K562 (cell line): ENCODE results near the gene TSC1. TPM values are rescaled to one million over a fixed set of nuclear protein-coding genes. Genes with fewer than 3 reads are reported as not detected.

Experiments
- ARID1B ChIP-seq: fragments of 450-650 bp; IDR thresholded peaks from 2 replicates; pipeline ENCODE4 v1.6.1; 2016; ENCODE audit warnings: antibody characterized with exemption, mild to moderate bottlenecking, inconsistent platforms
- ETV1 ChIP-seq: fragments of 450-650 bp; conservative IDR thresholded peaks from 2 replicates; pipeline ENCODE4 v1.6.1; 2016; ENCODE audit warnings: missing genetic modification characterization, control low read depth, low read depth, missing compliant biosample characterization
- MCM3 ChIP-seq: fragments of 450-650 bp; IDR thresholded peaks from 2 replicates; pipeline ENCODE4 v1.6.1; 2016
- MEF2D ChIP-seq: conservative IDR thresholded peaks from 2 replicates; pipeline ENCODE4 v1.6.1; 2016; ENCODE audit warnings: low read depth, missing genetic modification characterization, missing compliant biosample characterization
- MTA2 ChIP-seq: fragments of 450-650 bp; IDR thresholded peaks from 2 replicates; pipeline ENCODE4 v1.6.1; 2016; ENCODE audit warnings: low read depth
- NFIC ChIP-seq: fragments of 450-650 bp; IDR thresholded peaks from 2 replicates; pipeline ENCODE4 v1.6.1; 2017; ENCODE audit warnings: mild to moderate bottlenecking, inconsistent platforms
- SOX6 ChIP-seq: fragments of 450-650 bp; IDR thresholded peaks from 2 replicates; pipeline ENCODE4 v1.6.1; 2014; ENCODE audit warnings: mild to moderate bottlenecking
- SP1 ChIP-seq: sonication (generic); formaldehyde crosslinking; IDR thresholded peaks from 2 replicates; pipeline ENCODE4 v1.8.1; 2022; ENCODE audit warnings: mild to moderate bottlenecking, missing genetic modification reagents
- TAF1 ChIP-seq: IDR thresholded peaks from 2 replicates; pipeline ENCODE4 v1.6.1; 2011; ENCODE audit warnings: mild to moderate bottlenecking, low read length, moderate library complexity; ENCODE audit not compliant: insufficient read depth, control insufficient read depth, severe bottlenecking; ENCODE audit errors: extremely low read depth
- ZBTB2 ChIP-seq: fragments of 450-650 bp; IDR thresholded peaks from 2 replicates; pipeline ENCODE4 v1.6.1; 2016; ENCODE audit warnings: antibody characterized with exemption
- ZEB2 ChIP-seq: fragments of 450-650 bp; IDR thresholded peaks from 2 replicates; pipeline ENCODE4 v1.6.1; 2016
- ZNF551 ChIP-seq: fragments of 250-450 bp; sonication (Bioruptor Pico); IDR thresholded peaks from 2 replicates; pipeline ENCODE4 v1.5.0; 2021; ENCODE audit warnings: mild to moderate bottlenecking, moderate library complexity
- polyA plus RNA-seq, 8 experiments: library from polyadenylated mRNA; depleted of rRNA in 4 of 8; stranded (reverse) in 5 of 8; unstranded in 3 of 8; fragments of >200 nt; fragmentation: Nextera tagmentation in 2 of 8; fragmentation: Illumina TruSeq in 1 of 8; extraction: Ambion mirVana in 2 of 8; extraction: Trizol in 1 of 8; gene quantifications; 2 replicates each; pipeline versions ENCODE4 v1.2.1 to v1.2.3, GENCODE V29; 2011 to 2014; ENCODE audit warnings: inconsistent platforms in 1 of 8, missing spikeins in 1 of 8
- total RNA-seq, 7 experiments: library from RNA; depleted of rRNA in 6 of 7; stranded (reverse); fragments of >200 nt in 6 of 7; fragmentation: Illumina TruSeq in 2 of 7; extraction: Trizol in 2 of 7; gene quantifications; 2 replicates each; pipeline versions ENCODE4 v1.2.1 to v1.2.3, GENCODE V29; 2011 to 2021; ENCODE audit warnings: low replicate concordance in 1 of 7
- TF ChIP-seq, protein P1 (sequence below): sonication (generic); formaldehyde crosslinking; IDR thresholded peaks from 2 replicates; pipeline ENCODE4 v1.8.0; 2023; ENCODE audit warnings: mild to moderate bottlenecking, missing genetic modification reagents
- TF ChIP-seq, protein P2 (sequence below), 2 experiments: fragments of 450-650 bp; IDR thresholded peaks; 2 replicates each; pipeline ENCODE4 v1.6.1; 2018; ENCODE audit warnings: mild to moderate bottlenecking in 2 of 2, low read depth in 1 of 2; ENCODE audit not compliant: partially characterized antibody in 2 of 2
- TF ChIP-seq, protein P3 (sequence below), 2 experiments: fragments of 450-650 bp; IDR thresholded peaks; 2 replicates each; pipeline ENCODE4 v1.6.1; 2016

TSC1 gene
- total and polyA plus RNA-seq, 9 of the 15 experiments (the other 6 are each of a cell fraction or from before 2014, with no cell fraction given): 6.9 to 37.6 (median 18.6) TPM

DNA sequence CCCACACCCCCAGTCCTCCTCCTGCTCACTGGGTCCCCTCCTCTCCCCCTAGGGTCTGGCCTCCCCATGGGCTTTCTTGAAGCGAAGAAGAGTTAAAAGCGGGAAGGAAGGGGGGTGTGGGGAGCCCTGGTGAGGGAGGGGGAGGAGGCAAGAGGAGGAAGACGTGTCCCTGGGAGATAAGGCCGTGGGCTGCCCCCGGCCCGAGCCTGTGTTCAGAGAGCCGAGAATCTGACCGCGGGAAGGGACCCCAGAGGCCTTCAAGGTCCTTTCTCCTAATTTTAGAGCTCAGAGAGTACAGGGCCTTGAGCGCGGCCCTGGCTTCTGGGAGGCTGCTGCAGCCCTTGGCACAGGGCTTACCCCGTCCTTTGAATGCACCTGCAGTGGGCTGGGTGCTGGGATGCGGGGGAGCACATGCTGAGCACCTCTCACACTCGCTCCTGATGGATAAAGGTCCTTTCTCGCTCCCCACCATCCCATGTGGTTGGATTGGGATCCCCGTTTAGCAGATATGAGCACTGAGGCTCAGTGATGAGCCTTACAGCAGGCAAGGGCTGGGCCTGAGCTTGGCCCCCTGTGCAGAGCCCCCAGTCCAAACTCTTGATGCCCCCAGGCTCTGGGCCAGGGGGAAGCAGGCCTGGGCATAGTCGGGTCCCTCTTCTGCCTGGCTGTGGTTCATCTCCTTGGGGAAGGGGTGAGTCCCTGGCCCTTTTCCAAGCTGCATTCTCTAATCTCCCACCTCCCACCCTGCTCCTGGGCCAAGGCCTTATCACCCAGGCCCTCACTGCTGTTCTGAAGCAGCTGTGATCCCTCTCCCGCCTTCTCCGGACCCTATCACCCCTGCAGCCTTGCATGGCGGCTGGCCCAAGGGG lies 40.0 kb upstream of the TSC1 start (continued):
- TF ChIP-seq ZBTB2 (peak; percentile 17; the same call in 1 of the 2 replicates), ZNF551 (no peak), ETV1 (no peak), MCM3 (no peak), ZEB2 (0 out of 2 replicates have a peak, but pooled peaks have one; percentile 31), TAF1 (peak; percentile 14), SOX6 (peak; percentile 30; the same call in 1 of the 2 replicates), ARID1B (peak; percentile 90), NFIC (peak; percentile 98), MTA2 (peak; percentile 86), SP1 (CRISPR knock-in tag) (0 out of 2 replicates have a peak, but pooled peaks have one; percentile 13), MEF2D (tag) (no peak)
- TF ChIP-seq, protein P1, sequence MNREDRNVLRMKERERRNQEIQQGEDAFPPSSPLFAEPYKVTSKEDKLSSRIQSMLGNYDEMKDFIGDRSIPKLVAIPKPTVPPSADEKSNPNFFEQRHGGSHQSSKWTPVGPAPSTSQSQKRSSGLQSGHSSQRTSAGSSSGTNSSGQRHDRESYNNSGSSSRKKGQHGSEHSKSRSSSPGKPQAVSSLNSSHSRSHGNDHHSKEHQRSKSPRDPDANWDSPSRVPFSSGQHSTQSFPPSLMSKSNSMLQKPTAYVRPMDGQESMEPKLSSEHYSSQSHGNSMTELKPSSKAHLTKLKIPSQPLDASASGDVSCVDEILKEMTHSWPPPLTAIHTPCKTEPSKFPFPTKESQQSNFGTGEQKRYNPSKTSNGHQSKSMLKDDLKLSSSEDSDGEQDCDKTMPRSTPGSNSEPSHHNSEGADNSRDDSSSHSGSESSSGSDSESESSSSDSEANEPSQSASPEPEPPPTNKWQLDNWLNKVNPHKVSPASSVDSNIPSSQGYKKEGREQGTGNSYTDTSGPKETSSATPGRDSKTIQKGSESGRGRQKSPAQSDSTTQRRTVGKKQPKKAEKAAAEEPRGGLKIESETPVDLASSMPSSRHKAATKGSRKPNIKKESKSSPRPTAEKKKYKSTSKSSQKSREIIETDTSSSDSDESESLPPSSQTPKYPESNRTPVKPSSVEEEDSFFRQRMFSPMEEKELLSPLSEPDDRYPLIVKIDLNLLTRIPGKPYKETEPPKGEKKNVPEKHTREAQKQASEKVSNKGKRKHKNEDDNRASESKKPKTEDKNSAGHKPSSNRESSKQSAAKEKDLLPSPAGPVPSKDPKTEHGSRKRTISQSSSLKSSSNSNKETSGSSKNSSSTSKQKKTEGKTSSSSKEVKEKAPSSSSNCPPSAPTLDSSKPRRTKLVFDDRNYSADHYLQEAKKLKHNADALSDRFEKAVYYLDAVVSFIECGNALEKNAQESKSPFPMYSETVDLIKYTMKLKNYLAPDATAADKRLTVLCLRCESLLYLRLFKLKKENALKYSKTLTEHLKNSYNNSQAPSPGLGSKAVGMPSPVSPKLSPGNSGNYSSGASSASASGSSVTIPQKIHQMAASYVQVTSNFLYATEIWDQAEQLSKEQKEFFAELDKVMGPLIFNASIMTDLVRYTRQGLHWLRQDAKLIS (CRISPR knock-in tag): peak; percentile 83
- TF ChIP-seq, protein P2, sequence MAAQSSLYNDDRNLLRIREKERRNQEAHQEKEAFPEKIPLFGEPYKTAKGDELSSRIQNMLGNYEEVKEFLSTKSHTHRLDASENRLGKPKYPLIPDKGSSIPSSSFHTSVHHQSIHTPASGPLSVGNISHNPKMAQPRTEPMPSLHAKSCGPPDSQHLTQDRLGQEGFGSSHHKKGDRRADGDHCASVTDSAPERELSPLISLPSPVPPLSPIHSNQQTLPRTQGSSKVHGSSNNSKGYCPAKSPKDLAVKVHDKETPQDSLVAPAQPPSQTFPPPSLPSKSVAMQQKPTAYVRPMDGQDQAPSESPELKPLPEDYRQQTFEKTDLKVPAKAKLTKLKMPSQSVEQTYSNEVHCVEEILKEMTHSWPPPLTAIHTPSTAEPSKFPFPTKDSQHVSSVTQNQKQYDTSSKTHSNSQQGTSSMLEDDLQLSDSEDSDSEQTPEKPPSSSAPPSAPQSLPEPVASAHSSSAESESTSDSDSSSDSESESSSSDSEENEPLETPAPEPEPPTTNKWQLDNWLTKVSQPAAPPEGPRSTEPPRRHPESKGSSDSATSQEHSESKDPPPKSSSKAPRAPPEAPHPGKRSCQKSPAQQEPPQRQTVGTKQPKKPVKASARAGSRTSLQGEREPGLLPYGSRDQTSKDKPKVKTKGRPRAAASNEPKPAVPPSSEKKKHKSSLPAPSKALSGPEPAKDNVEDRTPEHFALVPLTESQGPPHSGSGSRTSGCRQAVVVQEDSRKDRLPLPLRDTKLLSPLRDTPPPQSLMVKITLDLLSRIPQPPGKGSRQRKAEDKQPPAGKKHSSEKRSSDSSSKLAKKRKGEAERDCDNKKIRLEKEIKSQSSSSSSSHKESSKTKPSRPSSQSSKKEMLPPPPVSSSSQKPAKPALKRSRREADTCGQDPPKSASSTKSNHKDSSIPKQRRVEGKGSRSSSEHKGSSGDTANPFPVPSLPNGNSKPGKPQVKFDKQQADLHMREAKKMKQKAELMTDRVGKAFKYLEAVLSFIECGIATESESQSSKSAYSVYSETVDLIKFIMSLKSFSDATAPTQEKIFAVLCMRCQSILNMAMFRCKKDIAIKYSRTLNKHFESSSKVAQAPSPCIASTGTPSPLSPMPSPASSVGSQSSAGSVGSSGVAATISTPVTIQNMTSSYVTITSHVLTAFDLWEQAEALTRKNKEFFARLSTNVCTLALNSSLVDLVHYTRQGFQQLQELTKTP (IDR thresholded peaks at IDR 0.05; ENCODE audit: low read depth in 1 of 2, partially characterized antibody in 2 of 2): peak in 1 of 2 experiments; percentile 74
- TF ChIP-seq, protein P3, sequence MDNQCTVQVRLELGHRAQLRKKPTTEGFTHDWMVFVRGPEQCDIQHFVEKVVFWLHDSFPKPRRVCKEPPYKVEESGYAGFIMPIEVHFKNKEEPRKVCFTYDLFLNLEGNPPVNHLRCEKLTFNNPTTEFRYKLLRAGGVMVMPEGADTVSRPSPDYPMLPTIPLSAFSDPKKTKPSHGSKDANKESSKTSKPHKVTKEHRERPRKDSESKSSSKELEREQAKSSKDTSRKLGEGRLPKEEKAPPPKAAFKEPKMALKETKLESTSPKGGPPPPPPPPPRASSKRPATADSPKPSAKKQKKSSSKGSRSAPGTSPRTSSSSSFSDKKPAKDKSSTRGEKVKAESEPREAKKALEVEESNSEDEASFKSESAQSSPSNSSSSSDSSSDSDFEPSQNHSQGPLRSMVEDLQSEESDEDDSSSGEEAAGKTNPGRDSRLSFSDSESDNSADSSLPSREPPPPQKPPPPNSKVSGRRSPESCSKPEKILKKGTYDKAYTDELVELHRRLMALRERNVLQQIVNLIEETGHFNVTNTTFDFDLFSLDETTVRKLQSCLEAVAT (IDR thresholded peaks at IDR 0.05): peak in 1 of 2 experiments; percentile 60; a peak in 2 of 4 replicates
